UCSD-AML1 (cell line): ENCODE measurements around the gene KCNRG.
A peak's percentile ranks its signal among the peaks of the same experiment; 100 is the strongest.
"Not testable (repeated sequence)": the region's sequence is repeated elsewhere in the genome, so short reads cannot be mapped to it uniquely, and the experiment has no call there.

Experiments
- DNase-seq: peaks from one replicate; lab custom pipeline; 2025; ENCODE audit not compliant: unreplicated experiment; lab: John Stamatoyannopoulos, UW

The KCNRG gene

DNA sequence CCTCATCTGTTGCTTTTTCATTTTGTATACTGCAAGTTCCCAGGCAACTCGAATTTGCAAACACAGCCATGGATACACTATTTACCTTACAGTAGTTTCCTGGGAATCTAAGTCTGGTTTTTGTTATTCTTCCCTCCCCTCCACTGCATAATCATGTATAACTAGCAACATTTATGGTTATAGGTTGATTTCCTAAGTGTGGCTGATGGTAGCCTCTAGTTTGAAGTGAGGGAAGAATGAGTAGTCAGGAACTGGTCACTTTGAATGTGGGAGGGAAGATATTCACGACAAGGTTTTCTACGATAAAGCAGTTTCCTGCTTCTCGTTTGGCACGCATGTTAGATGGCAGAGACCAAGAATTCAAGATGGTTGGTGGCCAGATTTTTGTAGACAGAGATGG, at the start of gene KCNRG:
TSS of gene KCNRG (plus strand) at position 187 of the 400 bp plus-strand sequence. CDS start at position 237, 50 bp downstream.
- DNase-seq: no peak

DNA sequence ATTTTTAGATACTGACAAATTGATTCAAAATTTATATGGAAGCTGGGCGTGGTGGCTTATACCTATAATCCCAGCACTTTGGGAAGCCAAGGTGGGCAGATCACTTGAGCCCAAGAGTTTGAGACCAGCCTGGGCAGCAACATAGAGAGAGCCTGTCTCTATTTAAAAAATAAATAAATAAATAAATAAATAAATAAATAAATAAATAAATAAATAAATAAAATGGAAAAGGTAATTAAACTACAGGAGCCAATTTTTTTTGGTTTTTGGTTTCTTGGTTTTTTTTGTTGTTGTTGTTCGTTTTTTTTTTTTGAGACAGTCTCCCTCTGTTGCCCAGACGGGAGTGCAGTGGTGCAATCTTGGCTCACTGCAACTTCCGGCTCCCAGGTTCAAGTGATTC, 47.8 kb upstream of the KCNRG start:
- DNase-seq: no peak

- no peak for DNase-seq
Measured at GRCh38 chr13:49972709-49973108, 42.5 kb upstream of the KCNRG start.

DNA sequence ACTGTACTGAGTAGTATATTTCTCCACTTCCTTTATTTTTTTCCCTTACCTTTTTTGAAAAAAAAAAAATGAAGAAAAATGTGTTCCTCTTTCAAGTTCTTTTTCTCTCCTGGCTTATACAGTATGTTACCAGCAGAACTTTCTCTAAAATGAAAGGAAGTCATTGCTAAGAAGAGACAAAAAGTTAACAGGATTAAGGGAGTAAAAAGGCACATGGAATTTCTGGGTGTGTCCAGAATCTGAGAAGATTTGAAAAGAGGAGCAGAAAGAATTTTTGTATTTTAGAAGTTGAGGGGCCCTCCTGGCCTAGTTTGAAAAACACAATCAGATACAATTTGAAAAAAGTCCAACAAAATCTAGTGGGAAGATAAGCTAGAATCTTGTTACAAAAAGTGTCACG, 39.4 kb upstream of the KCNRG start:
- no peak for DNase-seq

- peak; percentile 71 for DNase-seq
Measured at GRCh38 chr13:49976314-49977258, 38.7 kb upstream of the KCNRG start.

DNA sequence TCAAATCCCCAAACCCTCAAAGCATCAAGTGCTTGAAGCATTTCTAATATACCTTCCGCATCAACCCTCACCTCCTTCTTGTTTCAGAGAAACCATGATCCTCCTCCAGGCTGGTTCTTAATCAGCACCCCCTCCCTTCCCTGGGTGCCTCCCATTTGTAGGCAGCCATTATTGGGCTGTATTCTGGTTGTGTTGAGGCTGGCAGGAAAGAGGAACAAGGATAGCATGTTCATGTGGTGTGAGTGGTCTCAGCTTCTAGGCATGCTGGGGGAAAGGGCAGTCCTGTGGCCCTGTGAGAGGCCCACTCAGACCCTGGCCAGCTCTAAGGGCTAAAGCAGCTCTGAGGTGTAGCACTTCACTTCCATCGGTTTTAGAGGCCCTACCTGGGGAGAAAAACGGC, 37.3 kb upstream of the KCNRG start:
- peak; percentile 31 for DNase-seq

- DNase-seq: peak; percentile 24
Measured at GRCh38 chr13:49980266-49980665, 35.0 kb upstream of the KCNRG start.

DNA sequence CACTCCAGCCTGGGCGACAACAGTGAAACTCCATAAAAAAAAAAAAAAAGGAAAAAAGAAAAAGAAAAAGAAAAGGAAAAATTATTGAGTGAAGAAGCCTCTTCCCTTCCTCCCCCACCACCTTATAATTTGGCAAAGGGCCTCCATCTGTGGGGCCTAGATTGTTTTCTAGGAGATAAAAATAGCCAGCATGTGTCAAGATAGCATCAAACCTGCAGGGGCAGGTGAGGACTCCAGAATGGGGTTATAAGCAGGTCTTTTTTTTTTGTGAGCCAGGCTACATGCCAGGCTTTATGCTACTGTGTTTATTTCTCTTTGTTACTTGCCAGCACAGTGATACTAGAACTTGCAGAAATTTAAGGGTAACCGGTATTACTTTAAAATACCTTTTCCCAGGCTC, 30.1 kb upstream of the KCNRG start:
- DNase-seq: no peak

DNA sequence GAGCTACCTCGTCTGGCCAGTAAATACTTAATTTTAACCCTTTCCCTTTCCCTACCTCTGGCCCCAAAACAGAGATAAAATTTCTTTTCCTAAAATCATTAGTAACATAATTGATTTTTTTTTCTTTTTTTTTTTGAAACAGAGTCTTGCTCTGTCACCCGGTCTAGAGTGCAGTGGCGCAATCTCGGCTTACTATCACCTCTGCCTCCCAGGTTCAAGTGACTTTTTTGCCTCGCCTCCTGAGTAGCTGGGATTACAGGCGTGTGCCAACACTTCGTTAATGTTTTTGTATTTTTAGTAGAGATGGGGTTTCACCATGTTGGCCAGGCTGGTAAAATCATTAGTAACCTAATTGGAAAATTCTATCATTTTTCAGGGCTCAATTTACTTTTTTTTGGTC, 28.8 kb upstream of the KCNRG start:
- DNase-seq: no peak

DNA sequence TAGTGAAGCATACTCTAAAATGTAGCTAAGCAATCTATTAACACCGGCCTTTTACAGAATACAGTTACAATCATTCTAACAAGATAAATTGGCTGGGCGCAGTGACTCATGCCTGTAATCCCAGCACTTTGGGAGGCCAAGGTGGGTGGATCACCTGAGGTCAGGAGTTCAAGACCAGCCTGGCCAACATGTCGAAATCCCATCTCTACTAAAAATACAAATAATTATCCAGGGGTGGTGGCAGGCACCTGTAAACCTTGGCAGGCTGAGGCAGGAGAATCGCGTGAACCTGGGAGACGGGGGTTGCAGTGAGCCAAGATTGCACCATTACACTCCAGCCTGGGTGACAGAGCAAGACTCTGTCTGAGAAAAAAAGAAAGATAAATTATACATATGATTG, 24.6 kb upstream of the KCNRG start:
- not testable (repeated sequence) for DNase-seq

- DNase-seq: no peak
Measured at GRCh38 chr13:49993111-49993510, 22.1 kb upstream of the KCNRG start.

- DNase-seq: no peak
Measured at GRCh38 chr13:49993666-49994065, 21.6 kb upstream of the KCNRG start.

DNA sequence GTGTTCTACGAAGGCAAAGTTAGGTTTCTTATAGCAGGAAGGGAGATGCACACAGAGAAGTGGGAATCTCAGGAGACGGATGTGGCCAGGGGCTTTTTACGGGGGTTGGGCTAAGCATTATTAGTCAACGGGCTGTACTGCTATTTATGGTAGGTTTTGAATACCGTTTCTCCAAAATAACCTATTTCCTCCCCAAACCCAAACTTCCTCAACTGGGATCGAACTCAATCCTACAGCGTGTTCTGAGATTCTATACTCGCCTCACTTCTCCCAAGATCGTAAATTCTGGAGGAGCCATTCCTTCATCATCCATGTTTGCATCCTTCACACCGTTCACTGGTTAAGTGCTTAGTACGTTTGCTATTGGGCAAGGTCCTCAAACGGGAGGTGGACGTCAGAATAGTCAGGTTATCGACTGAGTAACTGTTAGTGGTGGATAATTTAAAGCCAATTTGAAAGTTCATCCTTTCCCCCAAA, 19.6 kb upstream of the KCNRG start:
- peak; percentile 43 for DNase-seq

DNA sequence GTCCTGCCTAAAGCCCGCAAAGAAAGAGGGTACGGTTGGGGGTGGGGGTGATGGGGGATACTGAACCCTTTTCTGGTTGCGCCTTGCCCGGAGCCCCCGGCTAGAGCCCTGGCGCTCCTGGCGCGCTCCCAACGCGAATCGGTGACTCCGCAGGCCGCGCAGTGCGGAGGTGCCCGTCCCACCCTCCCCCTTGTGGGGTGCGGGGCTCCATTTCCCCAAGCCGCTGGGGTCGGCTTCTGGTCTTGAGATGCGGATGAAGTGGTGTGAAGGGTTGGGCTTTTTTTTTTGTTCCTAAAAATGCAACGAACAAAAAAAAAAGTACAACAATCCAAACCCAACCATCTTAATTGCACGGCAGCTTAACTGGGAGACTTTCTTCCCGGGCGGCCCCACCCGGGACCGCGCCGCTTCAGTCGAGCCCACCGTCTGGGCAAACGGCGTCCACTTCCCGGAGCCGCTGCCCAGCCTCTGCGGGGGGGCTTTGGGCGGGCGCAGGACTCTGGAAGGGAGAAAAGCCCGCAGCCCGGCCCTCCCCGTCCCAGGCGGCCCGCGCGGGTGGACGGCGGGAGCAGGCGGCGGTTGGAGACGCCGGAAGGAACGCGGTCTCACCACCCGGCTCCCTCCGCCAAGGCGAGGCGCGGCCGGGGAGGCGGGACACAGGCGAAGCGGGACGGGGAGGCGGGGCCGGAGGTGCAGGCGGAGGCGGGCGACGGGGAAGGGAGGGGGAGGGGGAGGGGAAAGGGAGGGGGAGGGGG, 18.9 kb upstream of the KCNRG start:
- DNase-seq: peak; percentile 91

GRCh38 chr13:49996951-49997895, 18.0 kb upstream of the KCNRG start, which contains the start of gene TRIM13:
Gene TRIM13 (plus strand): TSS chr13:49997042. CDS start chr13:50011941, 14,899 bp downstream.
- peak; percentile 91 for DNase-seq

DNA sequence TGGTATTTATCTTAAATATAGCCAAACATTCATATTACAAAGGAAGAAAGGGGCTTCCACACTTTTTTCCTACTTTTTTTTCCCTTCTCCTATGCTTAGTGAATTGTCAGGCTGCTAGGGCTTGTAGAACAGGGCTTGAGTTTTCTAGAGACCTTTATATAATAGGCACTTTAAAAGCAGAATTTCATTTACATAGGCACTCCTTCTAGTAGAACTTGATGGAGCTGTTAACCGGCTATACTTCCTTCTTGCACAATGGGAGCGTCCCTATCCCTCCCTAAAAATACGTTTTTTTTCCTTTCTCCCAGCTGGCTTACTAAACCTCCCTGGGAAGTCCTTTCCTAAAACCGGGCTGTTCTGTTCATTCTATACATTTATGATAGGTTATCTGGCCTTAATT, 17.3 kb upstream of the KCNRG start:
- no peak for DNase-seq

DNA sequence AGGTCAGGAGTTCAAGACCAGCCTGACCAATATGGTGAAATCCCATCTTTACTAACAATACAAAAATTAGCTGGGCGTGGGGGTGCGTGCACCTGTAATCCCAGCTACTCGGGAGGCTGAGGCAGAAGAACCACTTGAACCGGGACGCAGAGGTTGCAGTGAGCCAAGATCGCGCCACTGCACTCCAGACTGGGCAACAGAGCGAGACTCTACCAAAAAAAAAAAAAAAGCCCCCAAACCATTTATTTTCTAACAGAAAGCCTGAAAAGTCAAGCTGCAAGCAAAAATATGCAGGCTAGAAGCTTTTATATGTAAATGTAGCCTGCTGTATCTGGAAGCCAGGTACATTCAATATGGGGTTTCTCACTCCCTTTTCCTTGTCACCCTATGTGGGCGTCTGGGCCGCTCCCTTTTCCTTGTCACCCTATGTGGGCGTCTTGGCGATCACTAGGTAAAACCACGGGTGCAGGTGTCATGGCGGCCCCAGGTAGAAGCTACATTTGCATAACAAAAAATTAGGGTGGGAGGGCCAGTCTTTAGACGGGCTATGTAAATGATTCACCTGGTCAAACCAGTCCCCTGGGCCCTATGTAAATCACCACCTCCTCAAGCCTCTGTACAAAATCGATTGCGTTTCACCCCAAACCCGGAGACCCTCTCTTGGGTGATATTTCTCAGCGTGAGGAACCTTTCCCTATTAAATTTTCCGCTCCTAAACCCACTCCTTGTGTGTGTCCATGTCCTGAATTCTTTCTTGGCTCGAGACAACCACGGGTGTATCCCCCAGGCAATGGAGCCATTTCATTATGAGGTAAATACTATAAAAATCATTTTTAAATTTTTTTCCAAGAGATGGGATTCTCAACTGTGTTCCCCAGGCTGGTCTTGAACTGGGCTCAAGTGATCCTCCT, 16.3 kb upstream of the KCNRG start:
- DNase-seq: no peak

DNA sequence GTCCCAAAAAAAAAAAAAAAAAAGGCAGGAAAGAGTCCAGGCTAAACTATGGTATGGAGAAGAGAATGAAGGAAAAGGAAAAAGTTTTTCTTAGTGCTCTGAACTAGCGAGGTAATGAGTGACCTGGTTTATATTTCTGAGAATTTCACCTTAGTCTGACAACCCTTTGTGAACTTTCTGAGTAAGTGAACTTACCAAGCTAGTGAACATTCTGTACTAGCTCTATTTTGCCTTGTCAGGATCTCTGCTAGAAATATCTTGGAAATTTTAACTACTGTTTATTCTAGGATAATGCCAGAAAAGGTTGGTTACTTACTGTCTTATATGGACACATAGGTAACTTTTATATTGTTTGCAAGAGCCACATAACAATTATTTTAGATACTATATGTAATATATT, 14.0 kb upstream of the KCNRG start:
- no peak for DNase-seq

DNA sequence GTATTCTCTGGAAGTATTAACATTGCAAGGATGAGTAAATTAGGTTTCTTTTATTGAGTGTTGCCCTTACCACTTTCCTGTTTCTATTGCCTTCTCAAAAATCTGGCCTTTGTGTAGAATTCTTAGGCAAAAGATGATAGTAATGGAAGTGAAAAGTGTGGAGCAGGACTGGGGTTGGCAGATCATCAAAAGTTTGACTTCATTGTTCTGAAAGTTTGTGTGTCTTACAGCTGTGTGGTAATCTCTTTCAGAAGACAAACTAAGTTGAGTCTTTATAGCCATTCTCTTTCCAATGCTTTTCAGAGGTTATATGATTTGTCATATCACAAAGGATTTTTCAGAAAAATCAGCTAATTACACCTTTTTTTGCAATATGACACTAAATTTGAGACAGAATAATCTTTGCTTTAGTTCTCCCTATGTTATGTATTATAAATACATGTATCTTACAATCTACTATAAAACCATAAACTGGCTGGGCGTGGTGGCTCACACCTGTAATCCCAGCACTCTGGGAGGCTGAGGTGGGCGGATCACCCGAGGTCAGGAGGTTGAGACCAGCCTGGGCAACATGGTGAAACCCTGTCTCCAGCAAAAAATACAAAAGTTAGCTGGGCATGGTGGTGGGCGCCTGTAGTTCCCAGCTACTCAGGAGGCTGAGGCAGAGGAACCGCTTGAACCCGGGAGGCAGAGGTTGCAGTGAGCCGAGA, 8.7 kb upstream of the KCNRG start:
- no peak for DNase-seq
